K562 (cell line): Measurements from ENCODE around the gene GART. TPM values are rescaled to one million over a fixed set of nuclear protein-coding genes. Genes with fewer than 3 reads are reported as not detected.

ENCODE experiments used
- ATAC-seq: fragments of 200-7000 bp; cut with Tn5 transposase; 3 replicates; pipeline ENCODE4 v1.9.1; 2020; ENCODE audit warnings: moderate library complexity
- BruUV-seq: library from RNA; stranded (reverse); fragments of 400-500 nt; replicated peaks from 2 replicates; lab custom pipeline; 2021; lab: Mats Ljungman, UMichigan
- CTCF ChIA-PET: fragments of 300-600 bp; formaldehyde crosslinking; extraction: SDS; loops from one replicate; lab custom pipeline; 2021; ENCODE audit warnings: low intra/inter-chr PET ratio; lab: Yijun Ruan, JAX
- POLR2A ChIA-PET: fragments of 300-600, 350-650 bp; sonication (Branson Sonifier 250); formaldehyde crosslinking; extraction: SDS; loops from one replicate; lab custom pipeline; 2021; ENCODE audit warnings: antibody characterized with exemption, inconsistent platforms; lab: Yijun Ruan, JAX
- DNase-seq, 4 experiments: peaks; one replicate each; pipeline versions ENCODE4 v3.0.0 to v3.0.0-alpha.2; 2011 to 2018; ENCODE audit warnings: low spot score in 3 of 4, mixed read lengths in 3 of 4; ENCODE audit errors: extremely low read depth in 1 of 4
- FAIRE-seq: peaks from 2 replicates; lab custom pipeline; 2011; peaks lifted over from hg19 to GRCh38; lab: Jason Lieb, UNC
- H2AFZ ChIP-seq: 2 replicates; pipeline ENCODE4 v1.6.0; 2011; ENCODE audit warnings: low read depth, low read length, control low read depth, inconsistent platforms
- H3K27ac ChIP-seq: fragments of 200-600 bp; 3 replicates; pipeline ENCODE4 v1.8.0; 2011; ENCODE audit warnings: low read depth, mild to moderate bottlenecking, control low read depth, inconsistent platforms, low read length, moderate library complexity, mixed read lengths; ENCODE audit errors: extremely low read depth
- H3K27me3 ChIP-seq, 2 experiments: fragments of 300-600 bp in 1 of 2; 2 replicates in 1 of 2; 3 replicates in 1 of 2; pipeline versions ENCODE4 v1.6.0 to v1.8.0; 2011; ENCODE audit warnings: inconsistent platforms in 2 of 2, low read length in 2 of 2, mild to moderate bottlenecking in 1 of 2, mixed read lengths in 1 of 2, moderate library complexity in 1 of 2; ENCODE audit not compliant: control insufficient read depth in 2 of 2, insufficient read depth in 2 of 2
- H3K36me3 ChIP-seq: fragments of 300-600 bp; 3 replicates; pipeline ENCODE4 v1.8.0; 2011; ENCODE audit warnings: mild to moderate bottlenecking, low read length, inconsistent platforms; ENCODE audit not compliant: control insufficient read depth, insufficient read depth
- H3K4me1 ChIP-seq, 2 experiments: fragments of 200-600 bp in 1 of 2; replicated peaks in 1 of 2; 2 replicates in 1 of 2; 3 replicates in 1 of 2; pipeline versions ENCODE4 v1.5.1 to v1.8.0; 2011; ENCODE audit warnings: inconsistent platforms in 2 of 2, low read length in 2 of 2, mild to moderate bottlenecking in 1 of 2, mixed read lengths in 1 of 2, moderate library complexity in 1 of 2; ENCODE audit not compliant: control insufficient read depth in 2 of 2, insufficient read depth in 2 of 2
- H3K4me2 ChIP-seq: 2 replicates; pipeline ENCODE4 v1.6.1; 2011; ENCODE audit warnings: low read length, control low read depth, inconsistent platforms, mixed read lengths; ENCODE audit not compliant: insufficient read depth
- H3K4me3 ChIP-seq: fragments of 200-600 bp; sonication (generic), shearing (Covaris generic); 2 replicates; pipeline ENCODE4 v1.5.1; 2016; ENCODE audit warnings: control low read depth, inconsistent platforms
- H3K79me2 ChIP-seq: fragments of 200-600 bp; 3 replicates; pipeline ENCODE4 v1.8.0; 2011; ENCODE audit warnings: low read length, inconsistent platforms; ENCODE audit not compliant: control insufficient read depth, insufficient read depth
- H3K9ac ChIP-seq, 2 experiments: 2 replicates each; pipeline versions ENCODE4 v1.6.0 to v1.6.1; 2011; ENCODE audit warnings: low read depth in 2 of 2, low read length in 2 of 2, control low read depth in 1 of 2, inconsistent platforms in 1 of 2, mild to moderate bottlenecking in 1 of 2, mixed read lengths in 1 of 2; ENCODE audit not compliant: insufficient read depth in 1 of 2
- H3K9me1 ChIP-seq: one replicate; pipeline ENCODE4 v1.6.0; 2011; ENCODE audit warnings: inconsistent platforms, mild to moderate bottlenecking, low read length, moderate library complexity; ENCODE audit not compliant: control insufficient read depth, insufficient read depth
- H3K9me3 ChIP-seq: replicated peaks from 2 replicates; pipeline ENCODE4 v1.5.1; 2011; ENCODE audit warnings: low read depth, low read length, inconsistent platforms; ENCODE audit not compliant: control insufficient read depth, insufficient read depth
- H4K20me1 ChIP-seq: replicated peaks from 2 replicates; pipeline ENCODE4 v1.6.1; 2011; ENCODE audit warnings: low read length, inconsistent platforms, mixed read lengths; ENCODE audit not compliant: control insufficient read depth, insufficient read depth
- BMI1 ChIP-seq: fragments of 150-350 bp; IDR thresholded peaks from 2 replicates; pipeline ENCODE4 v1.6.1; 2014; ENCODE audit warnings: low read length
- ELF2 ChIP-seq: fragments of 250-450 bp; sonication (Bioruptor Pico); IDR thresholded peaks from 2 replicates; pipeline ENCODE4 v1.5.0; 2021; ENCODE audit warnings: mild to moderate bottlenecking
- HMGXB4 ChIP-seq: sonication (generic); formaldehyde crosslinking; IDR thresholded peaks from 2 replicates; pipeline ENCODE4 v1.8.1; 2023; ENCODE audit warnings: mild to moderate bottlenecking, missing genetic modification reagents
- LEF1 ChIP-seq: fragments of 450-650 bp; IDR thresholded peaks from 2 replicates; pipeline ENCODE4 v1.6.1; 2016; ENCODE audit warnings: mild to moderate bottlenecking
- MCM2 ChIP-seq: fragments of 450-650 bp; IDR thresholded peaks from 2 replicates; pipeline ENCODE4 v1.6.1; 2017; ENCODE audit warnings: low read depth, mild to moderate bottlenecking
- NFE2 ChIP-seq: IDR thresholded peaks from 2 replicates; pipeline ENCODE4 v1.6.1; 2014; ENCODE audit warnings: antibody characterized with exemption, low read depth
- ZNF324 ChIP-seq: fragments of 250-450 bp; sonication (Bioruptor Pico); IDR thresholded peaks from 2 replicates; pipeline ENCODE4 v1.4.0; 2020; ENCODE audit warnings: mild to moderate bottlenecking
- ZNF407 ChIP-seq: fragments of 450-650 bp; IDR thresholded peaks from 2 replicates; pipeline ENCODE4 v1.6.1; 2016; ENCODE audit warnings: low read depth
- ZNF695 ChIP-seq: fragments of 450-650 bp; formaldehyde crosslinking; IDR thresholded peaks from 2 replicates; pipeline ENCODE4 v1.4.0; 2020; ENCODE audit warnings: mild to moderate bottlenecking, moderate library complexity
- ZNF79 ChIP-seq: fragments of 250-450 bp; sonication (Bioruptor Pico); IDR thresholded peaks from 2 replicates; pipeline ENCODE4 v1.4.0; 2020; ENCODE audit warnings: low read depth, mild to moderate bottlenecking, moderate library complexity
- WGBS: fragments of 100-300 bp; shearing (Covaris generic); methylation state at CpG from one replicate; pipeline ENCODE4 v1.1.6; 2016; ENCODE audit warnings: low coverage, mixed read lengths; ENCODE audit not compliant: insufficient coverage; ENCODE audit errors: missing lambda C conversion rate; 5-methylcytosine and 5-hydroxymethylcytosine counted together
- in situ Hi-C: fragments of 300-500 bp; cut with MboI; formaldehyde crosslinking; loops from 4 replicates; pipeline ENCODE4 v1.15.0; 2018; ENCODE audit warnings: inconsistent platforms, mixed read lengths
- intact Hi-C: fragments of 100-400 bp; cut with micrococcal nuclease; formaldehyde crosslinking; loops from 2 replicates; pipeline ENCODE4 v1.14.2; 2022
- polyA plus RNA-seq, 8 experiments: library from polyadenylated mRNA; depleted of rRNA in 4 of 8; stranded (reverse) in 5 of 8; unstranded in 3 of 8; fragments of >200 nt; fragmentation: Nextera tagmentation in 2 of 8; fragmentation: Illumina TruSeq in 1 of 8; extraction: Ambion mirVana in 2 of 8; extraction: Trizol in 1 of 8; gene quantifications; 2 replicates each; pipeline versions ENCODE4 v1.2.1 to v1.2.3, GENCODE V29; 2011 to 2014; ENCODE audit warnings: inconsistent platforms in 1 of 8, missing spikeins in 1 of 8
- total RNA-seq, 7 experiments: library from RNA; depleted of rRNA in 6 of 7; stranded (reverse); fragments of >200 nt in 6 of 7; fragmentation: Illumina TruSeq in 2 of 7; extraction: Trizol in 2 of 7; gene quantifications; 2 replicates each; pipeline versions ENCODE4 v1.2.1 to v1.2.3, GENCODE V29; 2011 to 2021; ENCODE audit warnings: low replicate concordance in 1 of 7

Gene GART
- total and polyA plus RNA-seq, 9 of the 15 experiments (the other 6 are each of a cell fraction or from before 2014, with no cell fraction given) = 141 to 429 (median 349) TPM

DNA sequence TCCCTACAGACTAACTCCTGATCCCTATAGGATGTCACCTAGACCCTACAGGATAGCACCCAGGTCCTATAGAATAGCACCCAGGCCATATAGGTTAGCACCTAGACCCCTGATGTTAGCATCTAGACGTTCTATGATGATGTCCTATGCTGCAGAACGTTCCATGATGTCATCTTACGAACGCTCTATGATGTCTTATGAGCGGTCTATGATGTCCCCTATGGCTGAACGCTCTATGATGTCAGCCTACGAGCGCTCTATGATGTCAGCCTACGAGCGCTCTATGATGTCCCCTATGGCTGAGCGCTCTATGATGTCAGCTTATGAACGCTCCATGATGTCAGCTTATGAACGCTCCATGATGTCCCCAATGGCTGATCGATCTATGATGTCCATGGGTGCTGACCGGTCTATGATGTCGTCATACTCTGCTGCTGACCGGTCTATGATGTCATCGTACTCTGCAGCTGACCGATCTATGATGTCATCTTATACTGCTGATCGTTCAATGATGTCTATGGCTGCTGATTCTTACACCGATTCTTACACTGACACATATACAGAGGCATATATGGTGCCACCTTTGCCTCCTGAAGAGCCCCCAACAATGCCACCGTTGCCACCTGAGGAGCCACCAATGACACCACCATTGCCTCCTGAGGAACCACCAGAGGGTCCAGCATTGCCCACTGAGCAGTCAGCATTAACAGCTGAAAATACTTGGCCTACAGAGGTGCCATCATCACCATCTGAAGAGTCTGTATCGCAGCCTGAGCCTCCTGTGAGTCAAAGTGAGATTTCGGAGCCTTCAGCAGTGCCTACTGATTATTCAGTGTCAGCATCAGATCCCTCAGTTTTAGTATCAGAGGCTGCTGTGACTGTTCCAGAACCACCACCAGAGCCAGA, 10.4 kb upstream of the GART start:
- ChIA-PET CTCF (no interaction called here), POLR2A (interaction anchor here (1.1 to 10.6 kb wide), 8 partner anchors 8 to 320 kb away, joined by 3 to 130 read pairs (median 4); partner anchors contain the start of genes DNAJC28, GART, SON and TMEM50B)
- Histone ChIP-seq H3K36me3 (peaks cover 97% of the 10 kb centered on the region), H3K9me1 (no peaks in the 10 kb centered on the region), H3K4me3 (no peak overlapping the region), H2AFZ (no peak overlapping the region), H3K27me3 (no peaks in the 10 kb centered on the region), H3K27ac (no peak overlapping the region; the same call in 2 of the 3 replicates), H4K20me1 (0 out of 2 replicates have a peak, but pooled peaks cover 4% of the 10 kb centered on the region), H3K4me1 (peaks cover 0 to 9% of the 10 kb centered on the region in 2 experiments; a peak in 1 of 5 replicates), H3K79me2 (peaks cover 97% of the 10 kb centered on the region), H3K9ac (no peak overlapping the region), H3K4me2 (no peak overlapping the region), H3K9me3 (peaks cover 31% of the 10 kb centered on the region)
- WGBS = 98% methylated on average over 24 of the region's 24 CpGs
- ATAC-seq (peak; percentile 35), FAIRE-seq (no peak), DNase-seq (peak in 1 of 4 experiments; percentile 62)
- no TSS peak for BruUV-seq
- intact Hi-C loops = no loop called here
- in situ Hi-C loops = no loop called here
- TF ChIP-seq MCM2 (no peak), BMI1 (no peak), ZNF407 (no peak), ZNF79 (no peak), LEF1 (no peak), ZNF695 (no peak), ELF2 (CRISPR knock-in tag) (no peak), ZNF324 (CRISPR knock-in tag) (no peak), NFE2 (no peak), HMGXB4 (peak; percentile 61; the same call in 1 of the 2 replicates)
